Upper lobe of left lung (tissue), 4 donors: ENCODE data around the gene RNH1.

Experiments used
- EP300 ChIP-seq, 4 donors: sonication (generic); formaldehyde crosslinking; IDR thresholded peaks; one replicate each; pipeline ENCODE4 v1.5.1; 2017; ENCODE audit warnings: antibody characterized with exemption in 4 of 4, control low read depth in 2 of 4
- POLR2A ChIP-seq, 4 donors: fragments of 450-650 bp; IDR thresholded peaks; one replicate each; pipeline ENCODE4 v1.5.1; 2016 to 2017; ENCODE audit warnings: antibody characterized with exemption in 4 of 4, mild to moderate bottlenecking in 2 of 4
- TF ChIP-seq, protein P1 (sequence below), 6 experiments: fragments of 450-650 bp in 4 of 6; fragments of 200-600 bp in 2 of 6; sonication (generic) in 2 of 6; IDR thresholded peaks; one replicate each; pipeline ENCODE4 v1.5.1; 2016 to 2019; ENCODE audit warnings: antibody characterized with exemption in 6 of 6

DNA sequence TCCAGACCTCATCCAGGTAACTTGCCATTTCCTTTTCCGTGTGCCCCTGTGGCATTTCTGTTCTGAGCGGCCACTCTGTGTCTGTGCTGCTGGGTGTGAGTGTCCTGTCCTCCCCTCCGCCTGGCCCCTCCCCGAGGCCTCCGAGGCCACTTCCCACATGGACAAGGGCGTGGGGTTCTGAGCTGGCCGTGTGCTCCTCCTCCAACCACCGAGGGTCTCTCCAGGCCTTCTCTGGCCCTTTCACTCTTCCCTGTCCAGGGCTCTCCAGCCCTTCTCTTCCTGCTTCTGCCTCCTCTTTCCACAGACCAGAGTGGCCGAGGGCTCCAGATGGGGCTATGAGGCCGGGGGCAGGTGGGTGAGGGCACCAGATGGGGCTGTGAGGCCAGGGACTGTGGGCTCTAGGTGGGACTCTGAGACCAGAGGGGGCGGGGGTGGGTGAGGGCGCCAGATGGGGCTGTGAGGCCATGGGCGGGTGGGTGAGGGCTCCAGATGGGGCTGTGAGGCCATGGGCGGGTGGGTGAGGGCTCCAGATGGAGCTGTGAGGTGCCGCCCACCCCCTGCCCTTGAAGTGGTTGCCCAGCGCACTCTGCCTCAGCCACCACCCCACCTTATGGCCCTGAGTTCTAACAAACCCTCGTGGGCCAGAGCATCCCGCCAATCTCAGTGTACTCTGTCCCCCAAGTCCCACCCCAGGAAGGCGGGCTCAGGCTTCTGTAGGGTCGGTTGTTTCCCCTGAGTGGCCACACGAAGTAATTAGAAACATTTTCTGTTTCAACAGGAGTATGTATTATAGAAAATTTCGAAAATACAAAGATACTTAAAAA lies 32.9 kb downstream of the RNH1 start:
- TF ChIP-seq, protein P1, sequence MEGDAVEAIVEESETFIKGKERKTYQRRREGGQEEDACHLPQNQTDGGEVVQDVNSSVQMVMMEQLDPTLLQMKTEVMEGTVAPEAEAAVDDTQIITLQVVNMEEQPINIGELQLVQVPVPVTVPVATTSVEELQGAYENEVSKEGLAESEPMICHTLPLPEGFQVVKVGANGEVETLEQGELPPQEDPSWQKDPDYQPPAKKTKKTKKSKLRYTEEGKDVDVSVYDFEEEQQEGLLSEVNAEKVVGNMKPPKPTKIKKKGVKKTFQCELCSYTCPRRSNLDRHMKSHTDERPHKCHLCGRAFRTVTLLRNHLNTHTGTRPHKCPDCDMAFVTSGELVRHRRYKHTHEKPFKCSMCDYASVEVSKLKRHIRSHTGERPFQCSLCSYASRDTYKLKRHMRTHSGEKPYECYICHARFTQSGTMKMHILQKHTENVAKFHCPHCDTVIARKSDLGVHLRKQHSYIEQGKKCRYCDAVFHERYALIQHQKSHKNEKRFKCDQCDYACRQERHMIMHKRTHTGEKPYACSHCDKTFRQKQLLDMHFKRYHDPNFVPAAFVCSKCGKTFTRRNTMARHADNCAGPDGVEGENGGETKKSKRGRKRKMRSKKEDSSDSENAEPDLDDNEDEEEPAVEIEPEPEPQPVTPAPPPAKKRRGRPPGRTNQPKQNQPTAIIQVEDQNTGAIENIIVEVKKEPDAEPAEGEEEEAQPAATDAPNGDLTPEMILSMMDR (IDR thresholded peaks at IDR 0.05), result no peak
- TF ChIP-seq POLR2A (IDR thresholded peaks at IDR 0.05) (no peak), EP300 (IDR thresholded peaks at IDR 0.05) (no peak)
